NCI-H2081 treated with DMSO at 0.1 percent for 48 hours (cell line): Measurements from ENCODE around the gene ZNF664.
A peak's percentile ranks its signal among the peaks of the same experiment; 100 is the strongest.

Experiments
- DNase-seq: peaks from one replicate; lab custom pipeline; 2025; lab: John Stamatoyannopoulos, UW

Gene ZNF664

DNA sequence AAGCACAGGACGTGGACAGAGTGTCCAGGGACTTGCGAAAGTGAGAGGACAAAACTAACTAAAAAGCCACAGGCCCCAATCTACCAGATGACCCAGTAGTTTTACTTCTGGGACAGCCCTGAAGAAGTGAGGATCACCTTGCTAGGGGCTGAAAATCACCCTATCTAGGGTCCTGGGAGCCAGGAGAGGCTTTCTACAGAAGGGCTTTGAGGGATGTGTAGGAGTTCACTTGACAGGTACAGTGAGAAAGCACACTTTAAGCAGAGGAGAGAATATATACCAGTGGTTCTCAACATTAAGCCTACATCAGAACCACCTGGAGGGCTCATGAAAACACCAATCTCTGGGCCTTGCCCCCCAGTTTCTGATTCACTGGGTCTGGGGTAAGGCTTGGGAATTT is 60.8 kb downstream of the ZNF664 start:
- DNase-seq: no peak

DNA sequence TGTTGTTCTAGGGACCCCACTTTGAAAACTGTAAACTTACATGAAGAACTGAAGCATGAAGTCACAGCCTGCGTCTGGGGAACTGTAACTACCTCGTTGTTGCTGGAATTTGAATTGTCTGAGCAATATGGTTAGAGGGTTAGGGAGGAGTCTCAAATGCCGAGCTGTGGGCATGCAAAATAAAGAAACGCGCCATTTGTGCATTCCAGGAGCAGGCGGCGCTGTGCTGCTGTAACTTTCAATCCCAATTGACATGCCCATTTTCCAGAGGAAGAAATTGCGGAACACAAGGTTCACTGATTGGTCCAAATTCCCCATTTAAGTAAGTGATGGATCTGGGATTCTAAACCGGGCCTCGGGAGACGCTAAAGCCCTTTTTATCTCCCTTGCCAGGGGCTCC is 61.3 kb downstream of the ZNF664 start:
- no peak for DNase-seq

DNA sequence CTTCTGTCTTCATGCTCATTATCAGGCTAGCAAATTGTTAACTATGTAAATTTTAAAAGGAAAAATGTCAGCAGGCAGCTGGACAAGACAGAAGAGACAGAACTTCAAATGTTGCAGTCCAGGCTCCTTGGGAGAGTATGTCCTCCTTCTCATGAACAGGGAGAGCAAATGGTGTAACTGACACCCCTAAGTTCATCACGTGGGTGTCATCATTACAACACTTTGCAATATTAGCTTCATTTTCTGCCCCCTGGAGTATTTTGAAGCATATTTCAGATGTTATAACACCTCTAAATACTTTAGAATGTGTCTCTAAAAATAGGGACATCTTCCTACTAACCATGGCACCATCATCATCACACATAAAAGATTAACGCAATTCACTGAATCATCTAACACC is 62.1 kb downstream of the ZNF664 start:
- DNase-seq: no peak

DNA sequence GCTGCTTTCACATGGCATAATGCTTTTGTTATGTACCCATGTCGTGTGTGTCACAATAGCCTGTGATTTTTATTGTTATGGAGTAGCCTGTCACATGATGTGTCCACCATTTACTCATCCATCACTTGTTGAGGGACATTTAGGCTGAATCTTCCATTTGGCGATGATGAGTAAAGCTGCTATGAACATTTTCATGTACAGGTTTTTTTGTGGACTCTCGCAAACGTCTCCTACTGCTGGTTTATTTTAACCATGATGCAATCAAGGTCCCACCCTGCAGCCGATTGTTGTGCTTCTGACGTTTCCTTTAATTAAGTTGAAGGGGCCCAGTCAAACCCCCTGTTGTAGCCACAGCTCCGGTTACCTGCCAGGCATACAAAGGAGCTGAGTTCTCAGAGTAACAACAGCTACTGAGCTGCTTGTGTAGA is 63.2 kb downstream of the ZNF664 start:
- no peak for DNase-seq

DNA sequence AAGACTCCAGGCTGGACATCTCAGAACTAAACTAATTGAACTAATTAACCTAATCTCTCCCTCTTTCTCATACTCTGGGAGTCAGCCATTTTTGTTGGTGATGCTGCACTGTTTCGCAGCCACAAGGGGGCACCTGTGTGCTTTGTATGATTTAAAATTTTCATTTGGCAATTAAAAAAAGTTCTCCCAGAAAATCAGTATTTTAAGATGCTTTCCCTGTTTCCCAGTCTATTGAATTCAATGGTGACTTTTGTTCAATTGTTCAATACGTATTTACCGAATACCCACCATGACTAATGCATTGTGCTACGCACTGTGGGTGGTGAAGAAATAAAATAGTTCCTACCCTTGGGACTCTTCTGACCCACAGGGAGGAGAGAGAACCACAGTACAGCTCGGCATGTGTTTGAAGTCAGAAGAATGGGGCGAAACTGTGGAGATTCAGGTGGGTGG is 63.7 kb downstream of the ZNF664 start:
- DNase-seq: peak; percentile 6

DNA sequence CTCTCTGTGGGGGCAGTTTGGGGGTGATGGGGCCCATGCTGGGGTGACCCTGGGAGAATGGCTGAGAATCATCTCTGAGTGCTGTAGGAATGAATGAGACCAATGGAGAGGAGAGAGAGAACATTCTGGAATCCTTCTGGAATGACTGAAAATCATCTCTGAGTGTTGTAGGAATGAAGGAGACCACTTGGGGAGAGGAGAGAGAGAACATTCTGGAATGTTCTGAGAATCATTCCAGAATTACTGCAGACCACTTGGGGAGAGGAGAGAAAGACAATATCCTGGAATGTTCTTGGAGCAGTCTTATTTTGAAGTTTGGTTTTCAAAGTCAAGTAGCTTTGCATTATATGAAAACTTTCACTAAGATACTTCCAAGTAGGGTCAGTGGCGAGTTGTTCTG is 64.3 kb downstream of the ZNF664 start:
- no peak for DNase-seq

DNA sequence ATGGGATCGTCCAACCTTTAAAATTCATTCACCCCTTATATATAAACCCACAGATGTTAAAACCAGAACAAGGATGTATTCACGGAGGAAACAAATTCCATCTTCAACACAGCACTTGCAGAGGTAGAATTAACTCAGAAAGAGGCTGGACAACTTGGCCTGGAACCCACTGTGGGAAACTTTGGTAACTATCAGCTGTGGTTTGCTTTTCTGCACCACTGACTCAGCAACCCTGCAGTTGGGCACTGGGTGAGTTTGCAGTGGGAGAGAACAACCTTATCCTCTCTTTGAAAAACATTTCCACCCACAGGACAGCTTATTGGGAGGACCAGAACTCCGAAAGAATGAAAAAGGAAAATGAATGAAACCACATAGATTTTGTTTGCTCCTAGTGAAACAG is 66.3 kb downstream of the ZNF664 start:
- DNase-seq: no peak

DNA sequence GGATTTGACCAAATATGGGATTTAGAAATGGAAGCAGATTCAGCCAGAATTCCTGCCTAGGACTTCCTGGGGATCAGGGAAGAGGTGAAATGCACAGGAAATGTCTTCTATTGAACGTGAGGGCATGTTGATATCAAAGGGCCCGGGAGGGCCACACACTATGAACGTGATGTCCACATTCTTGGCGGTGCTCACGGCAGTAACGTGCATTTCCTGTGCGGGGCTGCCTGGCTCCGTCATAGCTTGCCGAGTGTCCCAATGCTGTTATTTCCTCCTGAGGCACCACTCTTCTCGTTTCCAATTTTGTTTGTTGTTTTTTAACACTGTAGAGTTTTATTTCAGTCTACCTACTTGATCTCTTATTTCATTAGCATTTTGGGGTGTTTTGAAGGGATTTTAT is 67.3 kb downstream of the ZNF664 start:
- DNase-seq: no peak

DNA sequence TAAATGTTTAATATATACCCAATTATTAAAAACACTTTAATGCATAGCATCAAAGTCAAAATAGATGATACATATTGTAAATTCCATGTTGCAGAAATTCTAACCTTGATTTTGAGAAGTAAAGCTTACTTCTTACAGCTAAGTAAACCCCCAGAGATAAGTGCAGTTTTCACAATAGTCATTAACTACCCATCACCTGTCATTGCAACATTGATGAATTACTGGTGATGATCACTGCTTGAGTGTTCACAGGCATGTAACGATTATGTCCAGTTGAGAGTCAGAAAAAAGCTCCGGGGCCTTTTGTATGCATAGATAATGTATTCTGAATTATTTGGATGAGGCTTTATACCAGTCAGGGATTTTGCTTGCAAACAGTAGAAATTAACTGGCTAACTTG is 67.7 kb downstream of the ZNF664 start:
- DNase-seq: no peak

DNA sequence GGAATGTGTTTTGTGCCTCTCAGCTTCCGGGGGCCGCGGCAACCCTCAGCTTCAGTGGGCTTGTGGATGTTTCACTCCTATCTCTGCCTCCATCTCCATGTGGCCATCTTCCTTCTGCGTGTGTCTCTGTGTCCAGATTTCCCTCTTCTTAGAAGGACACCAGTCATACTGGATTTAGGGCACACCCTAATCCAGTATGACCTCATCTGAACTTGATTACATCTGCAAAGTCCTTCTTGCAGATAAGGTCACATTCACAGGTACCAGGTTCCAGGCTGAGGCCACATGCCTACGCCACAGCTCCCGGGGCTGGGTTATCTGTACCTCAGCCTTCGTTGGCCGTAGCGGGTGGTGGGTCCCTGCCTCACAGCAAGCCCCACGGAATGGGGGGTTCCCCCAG is 68.9 kb downstream of the ZNF664 start:
- DNase-seq: no peak

DNA sequence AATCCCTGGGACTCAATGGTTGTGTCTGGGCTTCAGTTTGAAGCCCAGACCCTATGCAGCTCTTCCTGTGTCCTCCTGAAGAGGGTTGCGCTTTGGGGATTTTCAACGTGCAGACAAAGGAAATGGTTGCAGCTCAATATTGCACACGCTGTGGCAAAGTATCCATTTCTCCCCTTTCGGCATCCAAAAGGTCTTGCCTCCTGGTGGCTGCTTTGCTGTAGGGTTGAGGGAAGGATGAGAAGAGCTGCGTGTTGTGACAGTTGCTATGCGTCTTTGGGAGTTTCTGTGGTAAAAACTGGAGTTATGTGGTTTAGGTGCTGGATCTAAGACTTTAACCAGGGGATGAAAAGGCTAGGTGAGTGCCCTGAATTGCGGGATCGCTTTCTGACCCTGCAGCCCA is 71.0 kb downstream of the ZNF664 start:
- no peak for DNase-seq

DNA sequence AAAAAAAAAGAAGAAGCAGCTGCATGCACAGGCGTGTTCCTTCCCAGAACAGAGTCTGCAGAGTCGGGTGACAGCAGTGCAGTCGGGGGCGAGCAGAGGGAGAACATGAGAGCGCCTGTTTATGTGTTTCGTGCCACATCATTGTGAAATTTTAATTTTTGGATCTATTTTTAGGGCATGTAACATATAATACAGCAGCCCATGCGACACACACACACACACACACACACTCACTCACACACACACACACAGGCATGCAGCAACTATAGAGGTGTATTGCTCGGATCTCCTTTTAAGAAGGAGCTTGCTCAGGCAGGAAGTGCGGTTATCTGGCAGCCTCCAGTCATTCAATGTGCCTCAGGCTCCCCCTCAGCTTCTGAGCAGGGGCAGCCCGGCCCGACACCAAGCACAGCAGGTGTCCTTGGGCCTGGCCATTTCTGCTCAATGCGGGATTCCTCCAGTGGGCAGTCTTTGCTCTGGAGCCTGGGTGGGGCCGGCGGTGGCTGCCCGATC is 71.8 kb downstream of the ZNF664 start:
- DNase-seq: no peak

DNA sequence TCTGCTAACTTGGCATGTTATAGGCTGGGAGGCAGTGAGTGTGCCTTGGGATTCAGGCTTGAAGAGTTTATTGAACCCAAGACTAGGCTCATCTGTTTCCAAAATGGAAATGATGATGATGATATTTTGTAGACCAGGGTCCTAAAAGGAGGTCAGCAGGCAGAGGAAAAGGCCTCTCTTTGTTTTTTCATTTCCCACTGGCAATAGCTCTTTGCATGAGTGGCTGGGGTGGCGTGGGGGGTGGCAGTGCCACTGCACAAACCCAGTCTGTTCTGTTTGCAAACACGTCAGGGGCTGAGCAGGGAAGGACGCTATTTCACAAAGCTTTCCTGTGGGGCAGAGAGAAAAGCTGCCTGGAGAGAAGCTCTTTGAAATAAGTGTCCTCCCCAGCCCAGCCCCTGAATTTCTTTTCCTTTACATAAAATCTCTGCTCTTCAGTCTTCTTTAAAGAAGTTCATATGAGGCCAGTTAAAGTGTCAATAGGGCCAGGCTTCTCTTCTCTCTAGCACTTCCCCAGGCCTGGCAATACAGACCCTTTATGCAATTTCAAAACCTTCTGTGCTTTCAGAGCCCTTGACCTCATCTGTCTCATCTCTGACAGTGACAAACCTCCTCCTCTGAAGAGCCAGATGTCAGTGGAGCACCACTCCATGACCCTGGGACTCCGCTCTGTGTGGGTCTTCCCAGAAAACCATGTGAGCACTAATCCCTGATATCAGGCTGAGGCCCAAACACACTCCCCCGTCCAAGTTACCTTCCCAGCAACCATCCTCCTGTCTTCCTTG is 72.8 kb downstream of the ZNF664 start:
- DNase-seq: no peak

DNA sequence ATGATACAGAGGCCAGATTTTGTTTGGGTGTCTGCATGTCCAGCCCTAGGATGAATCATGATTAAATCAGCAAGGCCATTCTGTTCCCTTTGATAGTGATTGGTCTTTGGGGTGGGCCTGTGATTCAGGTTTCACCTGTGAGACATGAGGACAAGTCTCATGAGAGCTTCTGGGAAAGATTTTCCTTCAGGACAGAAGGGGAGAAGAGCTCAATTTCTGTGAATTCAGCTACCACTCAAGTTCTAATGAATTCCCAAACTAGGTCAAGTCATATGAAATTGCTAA is 73.4 kb downstream of the ZNF664 start:
- DNase-seq: no peak

DNA sequence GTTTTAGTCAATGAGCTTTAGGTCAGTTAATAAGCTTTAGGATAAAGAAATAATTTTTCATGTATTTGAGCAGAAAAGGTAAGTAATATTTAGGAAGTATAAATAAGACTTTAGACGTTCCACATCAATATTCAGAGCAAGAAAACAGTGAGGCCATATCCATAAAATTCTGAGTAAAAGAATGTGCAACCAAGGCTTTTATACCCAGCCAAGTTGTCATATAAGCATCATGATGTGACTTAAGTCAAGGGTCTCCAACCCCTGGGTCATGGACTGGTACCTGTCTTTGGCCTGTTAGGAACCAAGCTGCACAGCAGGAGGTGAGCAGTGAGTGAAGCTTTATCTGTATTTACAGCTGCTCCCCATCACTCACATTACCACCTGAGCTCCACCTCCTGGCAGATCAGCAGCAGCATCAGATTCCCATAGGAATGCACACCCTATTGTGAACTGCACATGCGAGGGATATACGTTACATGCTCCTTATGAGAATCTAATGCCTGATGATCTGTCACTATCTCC is 74.1 kb downstream of the ZNF664 start:
- no peak for DNase-seq

DNA sequence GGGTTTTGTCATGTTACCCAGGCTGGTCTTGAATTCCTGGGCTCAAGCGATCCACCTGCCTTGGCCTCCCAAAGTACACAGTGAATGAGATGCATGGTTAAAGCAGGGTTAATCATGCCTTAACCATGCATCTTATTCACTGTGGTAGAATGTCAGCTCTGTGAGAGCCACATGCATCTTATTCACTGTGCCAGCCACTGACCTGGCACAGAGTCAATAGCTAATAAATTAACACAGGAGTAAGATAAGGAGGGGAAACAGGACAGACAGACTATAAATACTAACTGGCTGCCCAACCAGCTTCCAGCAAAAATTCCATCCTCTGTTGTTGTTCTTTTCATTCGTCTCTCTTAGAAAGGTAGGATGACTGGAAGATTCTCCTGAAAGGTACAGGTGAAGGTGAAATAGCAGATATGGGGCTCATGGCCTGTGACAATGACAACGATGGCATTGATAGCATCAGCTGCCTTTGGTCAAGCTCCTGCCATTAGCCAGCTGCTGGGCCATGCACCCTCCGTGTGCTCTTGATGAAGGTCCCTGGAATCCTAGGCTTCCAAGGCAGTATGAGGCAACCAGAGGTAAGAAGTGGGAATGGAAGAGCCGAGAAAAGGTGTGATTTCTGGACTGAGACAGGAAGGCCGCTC is 76.6 kb downstream of the ZNF664 start:
- no peak for DNase-seq

DNA sequence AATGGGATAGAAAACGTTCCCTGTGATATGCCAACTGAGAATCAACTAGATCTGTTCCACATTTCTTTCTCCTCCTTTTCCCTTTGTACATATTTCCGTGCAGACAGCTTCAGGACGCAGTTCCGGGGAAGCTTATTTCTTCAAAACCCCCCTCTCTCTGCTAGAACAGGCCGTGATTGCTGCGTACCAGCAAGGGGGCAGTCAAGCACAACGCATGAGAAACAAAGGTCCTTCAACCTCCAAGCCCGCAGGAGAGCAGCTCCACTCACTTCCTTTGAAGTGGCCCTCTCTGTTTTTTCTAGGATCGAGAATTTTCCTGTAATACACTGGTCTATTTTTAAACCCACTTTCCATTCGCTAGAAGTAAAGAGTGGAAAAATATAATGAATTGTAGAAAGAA is 80.8 kb downstream of the ZNF664 start:
- DNase-seq: no peak

DNA sequence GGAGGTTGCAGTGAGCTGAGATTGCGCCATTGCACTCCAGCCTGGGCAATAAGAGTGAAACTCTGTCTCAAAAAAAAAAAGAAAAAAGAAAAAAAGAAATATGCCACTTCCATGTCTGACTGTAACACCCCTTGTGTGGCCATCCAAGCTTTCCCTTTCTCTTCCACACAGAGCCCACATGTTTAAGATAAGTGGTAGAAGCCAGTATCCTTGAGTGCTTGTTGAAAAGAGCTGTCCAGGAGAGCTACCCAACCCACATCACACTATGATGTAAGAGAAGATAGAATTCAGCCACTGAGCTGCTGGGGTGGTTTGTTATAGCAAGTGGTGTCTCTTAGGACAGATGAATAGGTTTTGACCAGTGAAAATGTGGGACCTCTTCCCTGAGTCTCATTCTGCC is 82.1 kb downstream of the ZNF664 start:
- no peak for DNase-seq

DNA sequence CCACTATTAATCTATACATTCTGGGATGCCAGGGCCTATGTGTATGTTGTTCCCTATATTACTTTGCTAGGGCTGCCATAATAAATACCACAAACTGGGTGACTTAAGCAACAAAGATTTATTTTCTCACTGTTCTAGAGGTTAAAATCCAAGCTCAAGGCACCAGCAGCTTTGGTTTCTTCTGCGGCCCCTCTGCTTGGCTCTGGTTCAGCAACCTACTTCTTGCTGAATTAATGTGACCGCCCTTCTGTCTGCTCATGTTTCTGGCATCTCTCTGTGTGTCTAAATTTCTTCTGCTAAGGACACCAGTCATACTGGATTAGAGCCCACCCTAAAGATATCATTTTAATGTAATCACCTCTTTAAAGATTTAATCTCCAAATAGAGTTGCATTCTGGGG is 84.7 kb downstream of the ZNF664 start:
- no peak for DNase-seq

DNA sequence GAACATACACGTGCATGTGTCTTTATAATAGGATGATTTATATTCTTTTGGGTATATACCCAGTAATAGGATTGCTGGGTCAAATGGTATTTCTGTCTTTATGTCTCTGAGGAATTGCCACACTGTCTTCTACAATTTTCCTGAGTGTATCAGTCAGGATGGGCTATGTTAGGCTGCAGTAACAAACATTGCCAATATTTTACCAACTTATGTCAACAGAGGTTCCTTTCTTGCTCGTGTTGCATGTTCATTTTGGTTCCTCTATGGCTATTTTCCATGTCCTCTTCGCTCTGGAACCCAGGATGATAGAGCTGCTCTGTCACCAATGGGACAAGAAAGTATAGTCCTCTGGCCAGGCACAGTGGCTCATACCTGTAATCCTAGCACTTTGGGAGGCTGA is 86.7 kb downstream of the ZNF664 start:
- DNase-seq: no peak
